Measurements from ENCODE around the gene PDXK. TPM values are rescaled to one million over a fixed set of nuclear protein-coding genes. Genes with fewer than 3 reads are reported as not detected.

Gene PDXK
- total and polyA plus RNA-seq, 2 of the 13 experiments (the other 11 are each of a cell fraction or from before 2014, with no cell fraction given) = 114 to 184 TPM

DNA sequence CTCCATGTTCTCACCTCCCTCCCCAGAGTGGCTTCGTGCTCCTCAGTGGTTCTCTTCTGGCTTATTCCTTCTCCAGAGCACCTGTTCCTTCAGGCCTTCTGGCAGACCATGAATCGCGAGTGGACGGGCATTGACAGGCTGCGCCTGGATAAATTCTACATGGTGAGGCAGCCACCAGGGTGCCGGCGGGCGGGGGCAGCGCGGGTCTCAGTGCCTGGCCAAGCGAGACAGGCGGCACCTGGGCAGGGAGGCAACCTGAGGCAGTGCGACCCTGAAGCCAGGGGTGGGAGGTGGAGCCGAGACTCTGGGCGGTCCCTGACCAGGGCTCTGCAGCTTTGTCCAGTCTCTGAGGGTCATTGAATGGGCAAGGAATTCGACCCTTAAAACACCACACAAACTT, 74.3 kb downstream of the PDXK start:
- Histone ChIP-seq H3K79me2 (ENCODE audit: insufficient read depth, low read length) (peaks cover 45% of the 10 kb centered on the region), H3K4me3 (replicated peaks in 1 of 3; ENCODE audit: insufficient read depth in 1 of 3, low read depth in 2 of 3, low read length in 3 of 3) (no peak overlapping the region), H3K4me2 (ENCODE audit: low read depth, low read length) (no peak overlapping the region), H3K9ac (ENCODE audit: insufficient read depth, low read depth, low read length) (no peak overlapping the region), H2AFZ (ENCODE audit: low read length) (no peak overlapping the region), H3K36me3 (replicated peaks in 1 of 2; ENCODE audit: control insufficient read depth in 1 of 2, insufficient read depth in 2 of 2, low read length in 2 of 2) (peaks cover 39 to 69% of the 10 kb centered on the region in 2 experiments), H4K20me1 (ENCODE audit: insufficient read depth, low read length) (peaks cover 7% of the 10 kb centered on the region; the same call in 1 of the 2 replicates), H3K4me1 (ENCODE audit: insufficient read depth, low read length) (peaks cover 12% of the 10 kb centered on the region), H3K9me3 (ENCODE audit: low read length) (no peaks in the 10 kb centered on the region), H3K27me3 (ENCODE audit: control insufficient read depth in 1 of 2, insufficient read depth in 2 of 2, low read length in 2 of 2) (no peaks in the 10 kb centered on the region; a peak in 1 of 5 replicates), H3K27ac (ENCODE audit: extremely low read length, insufficient read depth, low read length) (no peak overlapping the region)
- in situ Hi-C loops (cut with HindIII; ENCODE audit: extremely low pct_ligation_motif_present, low pct_unique_long_range_greater_than_20kb) = no loop called here
- ChIA-PET POLR2A (no interaction called here), CTCF (ENCODE audit: low intra/inter-chr PET ratio, low total read pairs) (no interaction called here)
- BruUV-seq (replicated peaks) = no TSS peak
- FAIRE-seq (no peak), DNase-seq (ENCODE audit: low spot score) (no peak), ATAC-seq (no peak)
- TF ChIP-seq, protein P1, sequence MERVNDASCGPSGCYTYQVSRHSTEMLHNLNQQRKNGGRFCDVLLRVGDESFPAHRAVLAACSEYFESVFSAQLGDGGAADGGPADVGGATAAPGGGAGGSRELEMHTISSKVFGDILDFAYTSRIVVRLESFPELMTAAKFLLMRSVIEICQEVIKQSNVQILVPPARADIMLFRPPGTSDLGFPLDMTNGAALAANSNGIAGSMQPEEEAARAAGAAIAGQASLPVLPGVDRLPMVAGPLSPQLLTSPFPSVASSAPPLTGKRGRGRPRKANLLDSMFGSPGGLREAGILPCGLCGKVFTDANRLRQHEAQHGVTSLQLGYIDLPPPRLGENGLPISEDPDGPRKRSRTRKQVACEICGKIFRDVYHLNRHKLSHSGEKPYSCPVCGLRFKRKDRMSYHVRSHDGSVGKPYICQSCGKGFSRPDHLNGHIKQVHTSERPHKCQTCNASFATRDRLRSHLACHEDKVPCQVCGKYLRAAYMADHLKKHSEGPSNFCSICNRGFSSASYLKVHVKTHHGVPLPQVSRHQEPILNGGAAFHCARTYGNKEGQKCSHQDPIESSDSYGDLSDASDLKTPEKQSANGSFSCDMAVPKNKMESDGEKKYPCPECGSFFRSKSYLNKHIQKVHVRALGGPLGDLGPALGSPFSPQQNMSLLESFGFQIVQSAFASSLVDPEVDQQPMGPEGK (CRISPR knock-in tag; IDR thresholded peaks at IDR 0.05) = no peak
- TF ChIP-seq FOSL1 (CRISPR knock-in tag; IDR thresholded peaks at IDR 0.05; ENCODE audit: borderline replicate concordance) = no peak
- TF ChIP-seq, protein P2, sequence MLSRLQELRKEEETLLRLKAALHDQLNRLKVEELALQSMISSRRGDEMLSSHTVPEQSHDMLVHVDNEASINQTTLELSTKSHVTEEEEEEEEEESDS (CRISPR knock-in tag; IDR thresholded peaks at IDR 0.05; ENCODE audit: borderline replicate concordance) = no peak
- TF ChIP-seq, protein P3, sequence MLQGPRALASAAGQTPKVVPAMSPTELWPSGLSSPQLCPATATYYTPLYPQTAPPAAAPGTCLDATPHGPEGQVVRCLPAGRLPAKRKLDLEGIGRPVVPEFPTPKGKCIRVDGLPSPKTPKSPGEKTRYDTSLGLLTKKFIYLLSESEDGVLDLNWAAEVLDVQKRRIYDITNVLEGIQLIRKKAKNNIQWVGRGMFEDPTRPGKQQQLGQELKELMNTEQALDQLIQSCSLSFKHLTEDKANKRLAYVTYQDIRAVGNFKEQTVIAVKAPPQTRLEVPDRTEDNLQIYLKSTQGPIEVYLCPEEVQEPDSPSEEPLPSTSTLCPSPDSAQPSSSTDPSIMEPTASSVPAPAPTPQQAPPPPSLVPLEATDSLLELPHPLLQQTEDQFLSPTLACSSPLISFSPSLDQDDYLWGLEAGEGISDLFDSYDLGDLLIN (CRISPR knock-in tag; IDR thresholded peaks at IDR 0.05; ENCODE audit: borderline replicate concordance) = no peak
- TF ChIP-seq, protein P4, sequence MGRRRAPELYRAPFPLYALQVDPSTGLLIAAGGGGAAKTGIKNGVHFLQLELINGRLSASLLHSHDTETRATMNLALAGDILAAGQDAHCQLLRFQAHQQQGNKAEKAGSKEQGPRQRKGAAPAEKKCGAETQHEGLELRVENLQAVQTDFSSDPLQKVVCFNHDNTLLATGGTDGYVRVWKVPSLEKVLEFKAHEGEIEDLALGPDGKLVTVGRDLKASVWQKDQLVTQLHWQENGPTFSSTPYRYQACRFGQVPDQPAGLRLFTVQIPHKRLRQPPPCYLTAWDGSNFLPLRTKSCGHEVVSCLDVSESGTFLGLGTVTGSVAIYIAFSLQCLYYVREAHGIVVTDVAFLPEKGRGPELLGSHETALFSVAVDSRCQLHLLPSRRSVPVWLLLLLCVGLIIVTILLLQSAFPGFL (CRISPR knock-in tag; IDR thresholded peaks at IDR 0.05) = no peak
- intact Hi-C loops (cut with micrococcal nuclease; ENCODE audit: unreplicated experiment) = no loop called here
- WGBS (ENCODE audit: low lambda C conversion rate) = 92% methylated on average over 10 of the region's 16 CpGs

Measured in HepG2 (cell line).